Osteoblast (primary cell): ENCODE results near the gene FNBP1. TPM values are rescaled to one million over a fixed set of nuclear protein-coding genes. Genes with fewer than 3 reads are reported as not detected.

Experiments used
- DNase-seq: peaks from one replicate; pipeline ENCODE4 v3.0.0; 2011; ENCODE audit warnings: low spot score, mixed read lengths; ENCODE audit not compliant: insufficient read length; ENCODE audit errors: missing footprints
- H2AFZ ChIP-seq: 2 replicates; pipeline ENCODE4 v1.6.0; 2011; ENCODE audit warnings: mild to moderate bottlenecking, low read length
- H3K27ac ChIP-seq: 2 replicates; pipeline ENCODE4 v1.5.1; 2011; ENCODE audit warnings: mild to moderate bottlenecking, low read depth, low read length, moderate library complexity
- H3K27me3 ChIP-seq: 2 replicates; pipeline ENCODE4 v1.6.0; 2012; ENCODE audit warnings: mild to moderate bottlenecking, control low read depth, inconsistent platforms, low read length, moderate library complexity; ENCODE audit not compliant: insufficient read depth
- H3K36me3 ChIP-seq: 2 replicates; pipeline ENCODE4 v1.5.1; 2011; ENCODE audit warnings: mild to moderate bottlenecking, low read length, control low read depth, moderate library complexity; ENCODE audit not compliant: insufficient read depth
- H3K4me1 ChIP-seq: 2 replicates; pipeline ENCODE4 v1.5.1; 2011; ENCODE audit warnings: mild to moderate bottlenecking, low read length, control low read depth, moderate library complexity; ENCODE audit not compliant: insufficient read depth
- H3K4me2 ChIP-seq: 2 replicates; pipeline ENCODE4 v1.6.0; 2011; ENCODE audit warnings: mild to moderate bottlenecking, low read length; ENCODE audit not compliant: insufficient read depth
- H3K4me3 ChIP-seq: fragments of 200-600 bp; sonication (generic); 3 replicates; pipeline ENCODE4 v1.5.1; 2012; ENCODE audit warnings: mild to moderate bottlenecking, low read length, inconsistent platforms; ENCODE audit not compliant: insufficient read depth
- H3K79me2 ChIP-seq: 2 replicates; pipeline ENCODE4 v1.6.0; 2012; ENCODE audit warnings: mild to moderate bottlenecking, low read length, control low read depth, inconsistent platforms; ENCODE audit not compliant: insufficient read depth
- H3K9me3 ChIP-seq: 2 replicates; pipeline ENCODE4 v1.5.1; 2011; ENCODE audit warnings: low read depth, low read length, control low read depth
- H4K20me1 ChIP-seq: 2 replicates; pipeline ENCODE4 v1.6.0; 2012; ENCODE audit warnings: mild to moderate bottlenecking, low read length, control low read depth; ENCODE audit not compliant: insufficient read depth
- CTCF ChIP-seq: IDR thresholded peaks from 2 replicates; pipeline ENCODE4 v1.5.1; 2011; ENCODE audit warnings: mild to moderate bottlenecking, low read depth, low read length, moderate library complexity; ENCODE audit errors: extremely low read depth
- total RNA-seq: library from RNA; depleted of rRNA; stranded (reverse); fragments of >200 nt; gene quantifications from 2 replicates; pipeline ENCODE4 v1.2.3, GENCODE V29; 2012

The FNBP1 gene
- total RNA-seq, 1 donor = 31.8 TPM

- H3K4me2 ChIP-seq = no peak overlapping the region
- no peak for TF ChIP-seq CTCF
- no peaks in the 10 kb centered on the region for H3K27me3 ChIP-seq
- H3K4me1 ChIP-seq = peaks cover 21% of the 10 kb centered on the region
- peaks cover 10% of the 10 kb centered on the region for H3K79me2 ChIP-seq
- no peaks in the 10 kb centered on the region for H3K9me3 ChIP-seq
- no peak for DNase-seq
- H2AFZ ChIP-seq = no peak overlapping the region
- no peak overlapping the region for H3K27ac ChIP-seq
- H3K36me3 ChIP-seq = no peaks in the 10 kb centered on the region
- no peak overlapping the region for H3K4me3 ChIP-seq
- H4K20me1 ChIP-seq = no peaks in the 10 kb centered on the region
Measured at GRCh38 chr9:129990269-129991010, 52.5 kb downstream of the FNBP1 start.

GRCh38 chr9:129989740-129990139, 53.2 kb downstream of the FNBP1 start:
- Histone ChIP-seq H3K27me3 (no peaks in the 10 kb centered on the region), H3K27ac (no peak overlapping the region), H3K4me3 (no peak overlapping the region), H4K20me1 (no peaks in the 10 kb centered on the region), H3K36me3 (no peaks in the 10 kb centered on the region), H3K79me2 (peaks cover 17% of the 10 kb centered on the region), H3K4me2 (peak overlapping the region; percentile 27), H2AFZ (no peak overlapping the region), H3K4me1 (peaks cover 21% of the 10 kb centered on the region), H3K9me3 (no peaks in the 10 kb centered on the region)
- TF ChIP-seq CTCF = no peak
- no peak for DNase-seq

GRCh38 chr9:129989362-129989708, 53.7 kb downstream of the FNBP1 start:
- no peak for TF ChIP-seq CTCF
- H3K36me3 ChIP-seq = no peaks in the 10 kb centered on the region
- no peaks in the 10 kb centered on the region for H3K27me3 ChIP-seq
- H3K4me1 ChIP-seq = peaks cover 21% of the 10 kb centered on the region
- H3K4me2 ChIP-seq = peak overlapping the region; percentile 27
- no peak overlapping the region for H2AFZ ChIP-seq
- no peak overlapping the region for H3K27ac ChIP-seq
- H3K9me3 ChIP-seq = no peaks in the 10 kb centered on the region
- H4K20me1 ChIP-seq = no peaks in the 10 kb centered on the region
- no peak for DNase-seq
- H3K4me3 ChIP-seq = no peak overlapping the region
- H3K79me2 ChIP-seq = peaks cover 18% of the 10 kb centered on the region

- Histone ChIP-seq H3K36me3 (no peaks in the 10 kb centered on the region), H3K79me2 (peaks cover 20% of the 10 kb centered on the region), H3K4me2 (no peak overlapping the region), H3K4me3 (no peak overlapping the region), H3K4me1 (peaks cover 25% of the 10 kb centered on the region), H3K9me3 (no peaks in the 10 kb centered on the region), H2AFZ (no peak overlapping the region), H3K27me3 (no peaks in the 10 kb centered on the region), H4K20me1 (no peaks in the 10 kb centered on the region), H3K27ac (no peak overlapping the region)
- no peak for DNase-seq
- TF ChIP-seq CTCF = no peak
Measured at GRCh38 chr9:129988607-129989361, 54.2 kb downstream of the FNBP1 start.
